Keratinocyte (primary cell): ENCODE results near the gene CDK10. TPM values are rescaled to one million over a fixed set of nuclear protein-coding genes. Genes with fewer than 3 reads are reported as not detected.

Experiments
- DNase-seq: peaks from one replicate; pipeline ENCODE4 v3.0.0-alpha.2; 2011; ENCODE audit warnings: low read depth, missing footprints, low spot score
- FAIRE-seq: peaks from 2 replicates; lab custom pipeline; 2011; peaks lifted over from hg19 to GRCh38; lab: Jason Lieb, UNC
- H2AFZ ChIP-seq: 2 replicates; pipeline ENCODE4 v1.6.0; 2012; ENCODE audit warnings: low read length, control low read depth, inconsistent platforms; ENCODE audit not compliant: control insufficient read depth
- H3K27ac ChIP-seq: 2 replicates; pipeline ENCODE4 v1.5.1; 2011; ENCODE audit warnings: low read length; ENCODE audit not compliant: control insufficient read depth, insufficient read depth
- H3K27me3 ChIP-seq: 3 replicates; pipeline ENCODE4 v1.6.0; 2011; ENCODE audit warnings: low read length; ENCODE audit not compliant: control insufficient read depth, insufficient read depth; ENCODE audit errors: extremely low read depth
- H3K36me3 ChIP-seq, 2 experiments: 2 replicates in 1 of 2; 3 replicates in 1 of 2; pipeline ENCODE4 v1.5.1; 2011; ENCODE audit warnings: low read length in 2 of 2, mild to moderate bottlenecking in 1 of 2; ENCODE audit not compliant: control insufficient read depth in 2 of 2, insufficient read depth in 2 of 2; ENCODE audit errors: extremely low read depth in 1 of 2
- H3K4me1 ChIP-seq: 3 replicates; pipeline ENCODE4 v1.5.1; 2011; ENCODE audit warnings: low read length; ENCODE audit not compliant: control insufficient read depth, insufficient read depth; ENCODE audit errors: extremely low read depth
- H3K4me2 ChIP-seq: 3 replicates; pipeline ENCODE4 v1.6.0; 2011; ENCODE audit warnings: low read depth, low read length; ENCODE audit not compliant: control insufficient read depth, insufficient read depth; ENCODE audit errors: extremely low read depth
- H3K4me3 ChIP-seq, 3 experiments: fragments of 200-600 bp in 1 of 3; sonication (generic) in 1 of 3; 2 replicates in 2 of 3; 3 replicates in 1 of 3; pipeline ENCODE4 v1.5.1; 2011 to 2016; ENCODE audit warnings: low read length in 3 of 3, mild to moderate bottlenecking in 3 of 3, control low read depth in 2 of 3, inconsistent platforms in 1 of 3, low read depth in 1 of 3, mixed read lengths in 1 of 3, mixed run types in 1 of 3, moderate library complexity in 1 of 3; ENCODE audit not compliant: control insufficient read depth in 2 of 3, insufficient read depth in 2 of 3; ENCODE audit errors: extremely low read depth in 1 of 3
- H3K79me2 ChIP-seq: 2 replicates; pipeline ENCODE4 v1.6.0; 2012; ENCODE audit warnings: low read length; ENCODE audit not compliant: control insufficient read depth, insufficient read depth
- H3K9ac ChIP-seq: 3 replicates; pipeline ENCODE4 v1.6.0; 2011; ENCODE audit warnings: low read length; ENCODE audit not compliant: control insufficient read depth, insufficient read depth; ENCODE audit errors: extremely low read depth
- H3K9me1 ChIP-seq: 3 replicates; pipeline ENCODE4 v1.6.0; 2011; ENCODE audit warnings: low read length; ENCODE audit not compliant: control insufficient read depth, insufficient read depth; ENCODE audit errors: extremely low read depth
- H3K9me3 ChIP-seq: 2 replicates; pipeline ENCODE4 v1.5.1; 2012; ENCODE audit warnings: low read depth, low read length; ENCODE audit not compliant: control insufficient read depth
- H4K20me1 ChIP-seq: 3 replicates; pipeline ENCODE4 v1.6.0; 2011; ENCODE audit warnings: low read length; ENCODE audit not compliant: control insufficient read depth, insufficient read depth; ENCODE audit errors: extremely low read depth
- CTCF ChIP-seq, 3 experiments: IDR thresholded peaks in 1 of 3; conservative IDR thresholded peaks in 1 of 3; optimal IDR thresholded peaks in 1 of 3; 2 replicates in 2 of 3; 3 replicates in 1 of 3; pipeline versions ENCODE3 to v1.5.1; 2011; ENCODE audit warnings: low read length in 3 of 3, mild to moderate bottlenecking in 3 of 3, moderate library complexity in 2 of 3, control low read depth in 1 of 3, inconsistent platforms in 1 of 3; ENCODE audit not compliant: insufficient read depth in 2 of 3; ENCODE audit errors: extremely low read depth in 1 of 3
- EZH2 ChIP-seq: IDR thresholded peaks from one replicate; pipeline ENCODE4 v1.6.1; 2012; ENCODE audit warnings: inconsistent platforms, mild to moderate bottlenecking, low read length, moderate library complexity
- dilution Hi-C: fragments of 300-500 bp; cut with MboI; formaldehyde crosslinking; loops from one replicate; pipeline ENCODE4 v1.7.0; 2020; ENCODE audit warnings: low sequenced_read_pairs; ENCODE audit not compliant: extremely low pct_ligation_motif_present
- polyA plus RNA-seq, 5 experiments: library from polyadenylated mRNA; depleted of rRNA in 3 of 5; stranded (reverse) in 3 of 5; stranded (forward) in 1 of 5; unstranded in 1 of 5; fragments of >200 nt; gene quantifications; 1 replicate in 1 of 5; 2 replicates in 3 of 5; 3 replicates in 1 of 5; pipeline versions ENCODE4 v1.2.1 to v1.2.3, GENCODE V29; 2011 to 2012; ENCODE audit warnings: missing spikeins in 2 of 5, low read depth in 1 of 5, low replicate concordance in 1 of 5

The CDK10 gene
- polyA plus RNA-seq, 1 donor (not counting 4 experiments of a cell fraction or from before 2014, with no cell fraction given) = 30.6 TPM

GRCh38 chr16:89638455-89638854, 48.0 kb upstream of the CDK10 start:
- H2AFZ ChIP-seq = no peak overlapping the region
- peaks cover 10% of the 10 kb centered on the region for H3K27me3 ChIP-seq
- DNase-seq (no peak), FAIRE-seq (no peak)
- H3K4me1 ChIP-seq = peaks cover 4% of the 10 kb centered on the region
- H3K9me1 ChIP-seq = no peaks in the 10 kb centered on the region
- H4K20me1 ChIP-seq = no peaks in the 10 kb centered on the region
- no peak overlapping the region for H3K27ac ChIP-seq
- no peak overlapping the region for H3K9ac ChIP-seq
- no peaks in the 10 kb centered on the region for H3K9me3 ChIP-seq
- TF ChIP-seq CTCF (optimal IDR thresholded peaks at IDR 0.05 in 1 of 3, IDR thresholded peaks at IDR 0.05 in 1 of 3, conservative IDR thresholded peaks at IDR 0.05 in 1 of 3; ENCODE audit: extremely low read depth in 1 of 3, insufficient read depth in 2 of 3, low read length in 3 of 3) = no peak
- no peak for TF ChIP-seq EZH2
- no peaks in the 10 kb centered on the region for H3K36me3 ChIP-seq
- H3K4me2 ChIP-seq = no peak overlapping the region
- dilution Hi-C loops = no loop called here
- no peaks in the 10 kb centered on the region for H3K79me2 ChIP-seq
- H3K4me3 ChIP-seq = no peak overlapping the region

- no peak for FAIRE-seq
- H3K36me3 ChIP-seq = peaks cover 0 to 1% of the 10 kb centered on the region in 2 experiments
Measured at GRCh38 chr16:89639385-89639784, 47.1 kb upstream of the CDK10 start.

More at GRCh38 chr16:89639385-89639784, 47.1 kb upstream of the CDK10 start:
- no peaks in the 10 kb centered on the region for H3K9me1 ChIP-seq
- no peaks in the 10 kb centered on the region for H3K79me2 ChIP-seq
- dilution Hi-C loops = no loop called here
- no peak overlapping the region for H3K4me2 ChIP-seq
- no peak for DNase-seq
- H3K4me3 ChIP-seq = no peak overlapping the region
- no peaks in the 10 kb centered on the region for H3K9me3 ChIP-seq
- TF ChIP-seq EZH2 (no peak), CTCF (optimal IDR thresholded peaks at IDR 0.05 in 1 of 3, IDR thresholded peaks at IDR 0.05 in 1 of 3, conservative IDR thresholded peaks at IDR 0.05 in 1 of 3; ENCODE audit: extremely low read depth in 1 of 3, insufficient read depth in 2 of 3, low read length in 3 of 3) (no peak)
- H4K20me1 ChIP-seq = no peaks in the 10 kb centered on the region
- no peak overlapping the region for H3K9ac ChIP-seq
- H3K27ac ChIP-seq = no peak overlapping the region
- H3K4me1 ChIP-seq = no peaks in the 10 kb centered on the region
- H2AFZ ChIP-seq = no peak overlapping the region
- H3K27me3 ChIP-seq = peaks cover 6% of the 10 kb centered on the region
